Measurements from ENCODE around the gene CAPRIN1. TPM values are rescaled to one million over a fixed set of nuclear protein-coding genes. Genes with fewer than 3 reads are reported as not detected.

The CAPRIN1 gene
- total RNA-seq: 100 to 1,000 TPM; 118 to 158 (median 137) TPM
- total RNA-seq (2013): 139 TPM

GRCh38 chr11:34051349-34052035 is at the start of gene CAPRIN1:
TSS of gene CAPRIN1 (plus strand) at chr11:34051731. CDS start at chr11:34052421, 690 bp downstream.
- Mint-ChIP-seq H3K4me3 (peak within 1 kb of the TSS; percentile 99), H3K9me3 (no peaks in the 10 kb centered on the region), H3K4me1 (peaks cover 27 to 28% of the 10 kb centered on the region in 2 donors), H3K27ac (peak within 1 kb of the TSS; percentile 95 to 96), H3K27me3 (ENCODE audit: low read depth in 2 of 2) (no peaks in the 10 kb centered on the region), H3K36me3 (no peaks in the 10 kb centered on the region)
- Histone ChIP-seq H3K4me3 (ENCODE audit: low read length) (peak within 1 kb of the TSS; percentile 62), H3K27me3 (ENCODE audit: control insufficient read depth, insufficient read depth, low read length) (no peaks in the 10 kb centered on the region), H3K9me3 (ENCODE audit: control insufficient read depth, insufficient read depth, low read length) (no peaks in the 10 kb centered on the region), H3K27ac (ENCODE audit: low read length) (peak within 1 kb of the TSS; percentile 100), H3K36me3 (ENCODE audit: control insufficient read depth, insufficient read depth, low read length) (peaks cover 6% of the 10 kb centered on the region), H3K4me1 (ENCODE audit: control insufficient read depth, insufficient read depth, low read length) (peaks cover 15% of the 10 kb centered on the region)
- under 1% methylated on average over 63 of the region's 64 CpGs for WGBS (ENCODE audit: insufficient coverage)
- intact Hi-C loops (cut with micrococcal nuclease): loop anchor here (1.0 to 10.0 kb wide), 6 partner anchors 36 to 1157 kb away; partner anchors contain the start of genes ABTB2, NAT10, QSER1 and TCP11L1
- DNase-seq (peak; percentile 84 to 92), ATAC-seq (peak; percentile 73 to 88 (median 79))
- no peak for TF ChIP-seq CTCF (IDR thresholded peaks at IDR 0.05)

- no peak overlapping the region for H3K27ac Mint-ChIP-seq
- H3K36me3 Mint-ChIP-seq: no peaks in the 10 kb centered on the region
- no peak overlapping the region for H3K4me3 Mint-ChIP-seq
- H3K4me1 Mint-ChIP-seq: peaks cover 0 to 3% of the 10 kb centered on the region in 2 donors
- Histone ChIP-seq H3K4me3 (ENCODE audit: low read length) (no peak overlapping the region), H3K27ac (ENCODE audit: low read length) (no peak overlapping the region), H3K27me3 (ENCODE audit: control insufficient read depth, insufficient read depth, low read length) (peaks cover 5% of the 10 kb centered on the region), H3K4me1 (ENCODE audit: control insufficient read depth, insufficient read depth, low read length) (no peaks in the 10 kb centered on the region), H3K36me3 (ENCODE audit: control insufficient read depth, insufficient read depth, low read length) (no peaks in the 10 kb centered on the region), H3K9me3 (ENCODE audit: control insufficient read depth, insufficient read depth, low read length) (no peaks in the 10 kb centered on the region)
- H3K9me3 Mint-ChIP-seq: no peaks in the 10 kb centered on the region
- DNase-seq (no peak), ATAC-seq (no peak)
- intact Hi-C loops (cut with micrococcal nuclease): no loop called here
- H3K27me3 Mint-ChIP-seq (ENCODE audit: low read depth in 2 of 2): peaks cover 22 to 34% of the 10 kb centered on the region in 2 donors
- 84% methylated on average over 4 of the region's 4 CpGs for WGBS (ENCODE audit: insufficient coverage)
- no peak for TF ChIP-seq CTCF (IDR thresholded peaks at IDR 0.05)
These were observed 49.1 kb upstream of the CAPRIN1 start for GRCh38 chr11:34002420-34002819.

- Mint-ChIP-seq H3K9me3 (no peaks in the 10 kb centered on the region), H3K36me3 (no peaks in the 10 kb centered on the region), H3K4me3 (no peak overlapping the region), H3K4me1 (no peaks in the 10 kb centered on the region), H3K27ac (no peak overlapping the region), H3K27me3 (ENCODE audit: low read depth in 2 of 2) (peaks cover 14 to 26% of the 10 kb centered on the region in 2 donors)
- no peak overlapping the region for H3K27ac ChIP-seq (ENCODE audit: low read length)
- no peak overlapping the region for H3K4me3 ChIP-seq (ENCODE audit: low read length)
- WGBS (ENCODE audit: insufficient coverage): 88% methylated on average over 2 of the region's 3 CpGs
- no peak for DNase-seq
- TF ChIP-seq CTCF (IDR thresholded peaks at IDR 0.05): no peak
- no peaks in the 10 kb centered on the region for H3K9me3 ChIP-seq (ENCODE audit: control insufficient read depth, insufficient read depth, low read length)
- no peaks in the 10 kb centered on the region for H3K27me3 ChIP-seq (ENCODE audit: control insufficient read depth, insufficient read depth, low read length)
- intact Hi-C loops (cut with micrococcal nuclease): no loop called here
- no peak for ATAC-seq
- no peaks in the 10 kb centered on the region for H3K4me1 ChIP-seq (ENCODE audit: control insufficient read depth, insufficient read depth, low read length)
- no peaks in the 10 kb centered on the region for H3K36me3 ChIP-seq (ENCODE audit: control insufficient read depth, insufficient read depth, low read length)
These were observed 47.3 kb upstream of the CAPRIN1 start for GRCh38 chr11:34004236-34004635.
